Stimulated activated CD8-positive, alpha-beta memory T cell treated with anti-CD3 and anti-CD28 coated beads, Interleukin-7, amount 100 ng/mL, for 24 hours (primary cell): Measurements from ENCODE around the gene CABCOCO1.
A peak's percentile ranks its signal among the peaks of the same experiment; 100 is the strongest.
"Not testable (repeated sequence)": the region's sequence is repeated elsewhere in the genome, so short reads cannot be mapped to it uniquely, and the experiment has no call there.

ENCODE experiments used
- DNase-seq: peaks from one replicate; pipeline ENCODE4 v3.0.0-alpha.2; 2020; ENCODE audit warnings: low read depth

The CABCOCO1 gene

GRCh38 chr10:61719475-61719874 lies 56.7 kb downstream of the CABCOCO1 start:
- not testable (repeated sequence) for DNase-seq

DNA sequence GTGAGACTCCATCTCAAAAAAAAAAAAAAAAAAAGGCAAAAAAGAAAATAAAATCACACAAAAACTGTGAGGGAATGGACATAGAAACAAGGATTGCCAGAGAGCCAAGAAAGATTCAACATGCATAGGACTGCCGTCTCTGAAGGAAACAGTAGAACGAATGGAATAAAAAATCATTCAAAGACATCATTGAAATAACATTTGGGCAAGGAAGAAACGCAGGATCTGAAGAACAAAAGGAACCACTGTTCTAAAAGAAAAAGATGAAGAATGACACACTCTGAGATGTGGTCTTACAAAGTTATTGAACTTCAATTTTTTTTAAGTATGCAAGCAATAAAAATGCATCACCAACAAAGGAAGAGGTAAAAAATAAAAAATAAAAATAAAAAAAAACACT lies 57.2 kb downstream of the CABCOCO1 start:
- no peak for DNase-seq

GRCh38 chr10:61721431-61721830 lies 58.7 kb downstream of the CABCOCO1 start:
- no peak for DNase-seq

DNA sequence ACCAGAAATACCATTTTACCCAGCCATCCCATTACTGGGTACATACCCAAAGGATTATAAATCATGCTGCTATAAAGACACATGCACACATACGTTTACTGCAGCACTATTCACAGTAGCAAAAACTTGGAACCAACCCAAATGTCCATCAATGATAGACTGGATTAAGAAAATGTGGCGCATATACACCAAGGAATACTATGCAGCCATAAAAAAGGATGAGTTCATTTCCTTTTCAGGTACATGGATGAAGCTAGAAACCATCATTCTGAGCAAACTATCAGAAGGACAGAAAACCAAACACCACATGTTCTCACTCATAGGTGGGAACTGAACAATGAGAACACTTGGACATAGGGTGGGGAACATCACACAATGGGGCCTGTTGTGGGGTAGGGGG lies 62.5 kb downstream of the CABCOCO1 start:
- DNase-seq, result not testable (repeated sequence)

GRCh38 chr10:61729596-61729995 lies 66.9 kb downstream of the CABCOCO1 start:
- no peak for DNase-seq

DNA sequence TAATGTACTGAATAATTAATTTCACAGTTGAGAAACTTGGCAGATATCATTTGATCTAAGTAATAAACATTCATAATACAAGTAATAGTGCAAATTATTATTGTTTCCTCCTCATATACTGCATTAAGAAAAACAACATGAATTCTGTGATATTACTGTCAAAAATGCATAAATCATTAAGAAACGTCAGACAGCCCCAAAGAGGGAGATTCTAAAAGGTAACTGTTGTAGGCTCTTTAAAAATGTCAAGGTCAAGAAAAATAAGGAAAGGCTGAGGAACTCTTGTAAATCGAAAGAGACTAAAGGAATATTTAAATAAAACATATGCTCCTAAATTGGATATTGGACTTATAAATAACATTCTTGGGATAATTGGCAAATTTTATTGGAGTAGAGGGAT lies 67.9 kb downstream of the CABCOCO1 start:
- no peak for DNase-seq

DNA sequence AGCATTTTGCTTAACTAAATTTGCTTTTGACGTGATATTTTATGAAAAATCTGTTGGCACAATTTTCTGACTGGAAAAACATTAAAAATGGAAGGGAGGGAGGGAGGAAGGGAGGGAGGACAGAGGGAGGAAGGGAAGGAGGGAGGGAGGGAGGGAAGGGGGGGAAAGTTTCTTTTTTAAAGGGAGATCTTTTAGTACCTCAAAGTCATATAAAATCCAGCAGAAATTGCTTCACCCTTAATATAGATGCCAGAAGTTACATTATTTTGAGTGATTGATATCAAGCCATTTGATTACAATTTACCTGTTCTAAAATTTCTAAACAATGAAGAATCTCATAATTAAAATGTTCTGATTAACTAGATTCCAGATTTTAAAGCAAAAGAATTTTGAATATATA lies 68.9 kb downstream of the CABCOCO1 start:
- DNase-seq, result no peak

DNA sequence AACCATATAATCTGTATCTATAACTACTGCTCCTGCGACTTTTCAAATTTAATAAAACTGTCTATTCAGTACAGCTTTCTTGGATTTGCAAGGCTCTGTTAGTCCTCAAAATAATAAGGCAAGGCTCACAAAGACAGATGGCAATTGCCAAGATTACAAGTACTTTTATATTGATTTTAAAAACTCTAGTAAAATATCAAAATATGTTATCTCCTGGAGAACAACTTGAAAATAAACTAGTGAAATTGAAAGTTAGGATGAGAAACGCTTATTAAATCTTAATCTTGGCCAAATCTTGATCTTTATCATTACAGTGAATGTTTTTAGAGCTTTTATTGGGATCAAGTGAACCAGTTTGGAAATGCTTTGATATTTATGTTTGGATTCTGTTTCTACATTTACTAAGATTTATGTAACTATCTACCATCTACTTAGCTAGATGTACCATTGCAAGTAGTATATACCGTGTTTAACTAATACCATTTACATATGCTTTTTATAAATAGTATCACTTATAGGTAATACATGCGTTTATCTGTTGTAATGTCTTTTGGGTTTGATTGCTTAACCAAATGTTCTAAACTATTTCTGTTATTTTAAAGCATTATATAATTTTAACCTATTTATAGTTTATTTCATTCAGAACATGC lies 70.0 kb downstream of the CABCOCO1 start:
- no peak for DNase-seq

DNA sequence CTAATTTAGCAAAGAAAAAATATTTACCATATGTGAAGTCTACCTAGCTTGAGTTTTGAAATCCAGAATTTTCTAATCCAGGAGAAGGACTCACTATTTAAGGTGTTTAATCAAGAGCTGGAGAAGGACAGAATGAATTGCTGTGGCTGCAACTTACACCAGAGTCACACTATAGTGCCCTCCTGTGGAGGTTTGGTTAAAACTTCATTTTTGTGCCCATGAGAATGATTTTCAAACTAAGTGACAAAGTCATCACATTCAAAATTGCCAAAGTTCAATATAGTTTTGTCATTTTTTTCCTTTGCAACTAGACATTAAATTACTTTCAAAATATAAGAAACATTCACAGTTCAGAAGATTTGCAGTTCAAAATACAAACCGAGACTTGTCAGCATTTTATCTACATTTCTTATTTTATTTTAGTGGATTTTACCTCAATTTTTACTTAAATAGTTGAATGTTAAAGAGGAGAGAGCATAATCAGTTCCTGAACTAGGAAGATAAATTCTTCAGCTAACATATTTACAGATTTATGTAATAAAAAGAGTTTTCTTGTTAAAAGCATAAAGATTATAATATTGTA lies 70.7 kb downstream of the CABCOCO1 start:
- DNase-seq, result no peak

- DNase-seq, result no peak
Measured at GRCh38 chr10:61735882-61736281, 73.2 kb downstream of the CABCOCO1 start.

DNA sequence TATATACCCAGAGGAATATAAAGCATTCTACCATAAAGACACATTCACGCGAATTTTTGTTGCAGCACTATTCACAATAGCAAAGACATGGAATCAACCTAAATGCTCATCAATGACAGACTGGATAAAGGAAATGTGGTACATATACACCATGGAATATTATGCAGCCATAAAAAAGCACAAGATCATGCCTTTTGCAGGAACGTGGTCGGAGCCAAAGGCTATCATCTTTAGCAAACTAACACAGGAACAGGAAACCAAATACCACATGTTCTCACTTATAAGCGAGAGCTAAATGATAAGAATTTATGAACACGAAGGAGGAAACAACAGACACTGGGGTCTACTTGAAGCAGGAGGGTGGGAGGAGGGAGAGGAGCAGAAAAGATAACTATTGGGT lies 74.7 kb downstream of the CABCOCO1 start:
- DNase-seq, result not testable (repeated sequence)

DNA sequence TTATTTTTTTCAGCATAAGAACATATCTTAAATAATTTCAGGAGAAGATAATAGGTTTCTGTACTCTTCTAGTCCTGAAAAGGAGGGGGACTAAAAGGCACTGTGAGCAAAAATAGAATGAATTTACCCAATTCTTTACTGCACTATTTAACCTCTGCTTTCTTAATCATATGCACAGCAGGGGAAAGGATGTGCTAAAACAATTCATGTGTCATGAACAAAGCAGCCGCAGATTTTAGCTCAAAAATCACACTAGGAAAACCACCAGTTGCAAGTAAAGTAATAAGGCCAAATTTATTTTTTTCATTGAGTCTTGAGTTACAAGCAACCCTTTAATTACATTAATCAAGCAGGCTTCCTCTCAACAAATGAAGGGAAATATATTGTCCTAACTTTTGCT lies 80.1 kb downstream of the CABCOCO1 start:
- no peak for DNase-seq

- DNase-seq, result no peak
Measured at GRCh38 chr10:61744469-61744868, 81.7 kb downstream of the CABCOCO1 start.

DNA sequence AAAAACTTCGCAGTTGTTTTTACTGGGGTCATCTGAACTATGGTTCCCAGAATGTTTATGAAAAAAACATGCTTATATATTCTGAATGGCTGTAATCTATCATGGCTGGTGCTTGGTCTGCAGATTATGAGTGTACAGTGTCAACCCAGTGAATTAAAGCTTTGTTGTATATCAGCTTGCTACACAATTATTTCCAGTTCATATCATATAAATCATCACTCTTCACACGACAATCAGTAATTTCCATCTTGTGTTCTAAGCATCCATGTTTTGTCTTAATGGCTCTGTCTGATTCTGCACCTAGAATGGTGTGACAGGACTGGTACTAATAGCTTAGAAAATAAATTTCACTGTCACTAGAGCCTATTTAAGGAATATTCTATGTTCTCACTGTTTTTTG lies 83.6 kb downstream of the CABCOCO1 start:
- no peak for DNase-seq

- no peak for DNase-seq
Measured at GRCh38 chr10:61747307-61747706, 84.6 kb downstream of the CABCOCO1 start.

DNA sequence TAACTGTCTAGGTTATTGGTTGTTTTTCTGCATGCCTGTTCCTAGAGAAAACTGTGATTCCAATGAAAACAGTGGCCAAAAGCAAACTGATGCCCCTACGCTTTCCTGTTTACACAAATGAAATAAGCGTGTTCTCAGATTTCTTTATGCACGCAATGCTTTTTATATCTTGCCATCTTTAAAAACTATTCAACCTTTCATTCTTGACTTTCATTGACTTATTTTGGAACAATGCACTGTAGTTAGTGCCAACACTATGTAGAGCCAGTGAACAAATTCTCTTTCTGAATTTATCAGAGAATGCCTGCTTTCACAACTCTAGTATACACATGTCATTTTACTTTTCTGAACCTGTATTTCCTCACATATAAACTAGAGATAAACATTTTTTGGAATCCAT lies 86.6 kb downstream of the CABCOCO1 start:
- no peak for DNase-seq

GRCh38 chr10:61750943-61751471 lies 88.3 kb downstream of the CABCOCO1 start:
- DNase-seq, result peak; percentile 47

DNA sequence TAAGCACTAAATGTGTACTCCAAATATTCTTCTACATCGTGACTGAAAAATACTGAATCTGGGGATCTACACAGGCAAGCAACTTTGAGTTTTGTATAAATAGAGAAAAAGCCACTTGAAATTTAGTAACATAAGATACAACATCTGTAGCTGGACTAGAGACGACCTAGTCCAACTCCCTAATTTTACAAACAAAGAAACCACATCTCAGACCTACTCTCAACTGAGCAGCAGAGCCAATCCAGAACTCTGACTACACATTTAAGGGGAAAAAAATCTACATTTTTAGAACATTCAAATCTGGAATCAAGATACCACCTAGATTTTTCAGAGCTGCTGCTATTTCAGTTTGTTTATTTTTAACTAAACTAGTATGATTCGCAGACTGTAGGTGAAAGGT lies 88.9 kb downstream of the CABCOCO1 start:
- DNase-seq, result no peak

GRCh38 chr10:61752111-61753011 lies 89.6 kb downstream of the CABCOCO1 start:
- DNase-seq, result no peak

GRCh38 chr10:61753453-61753852 lies 90.7 kb downstream of the CABCOCO1 start:
- DNase-seq, result no peak

- DNase-seq, result no peak
Measured at GRCh38 chr10:61754587-61755550, 92.1 kb downstream of the CABCOCO1 start.

GRCh38 chr10:61757001-61757400 lies 94.3 kb downstream of the CABCOCO1 start:
- no peak for DNase-seq
